GM19324 (cell line): ENCODE measurements around the gene EIF4A3.

Experiments
- ATAC-seq: cut with Tn5 transposase; IDR thresholded peaks from one replicate; pipeline ENCODE4 v1.9.1; 2021; ENCODE audit warnings: mild to moderate bottlenecking, moderate library complexity; ENCODE audit not compliant: unreplicated experiment, low FRiP score

Gene EIF4A3

DNA sequence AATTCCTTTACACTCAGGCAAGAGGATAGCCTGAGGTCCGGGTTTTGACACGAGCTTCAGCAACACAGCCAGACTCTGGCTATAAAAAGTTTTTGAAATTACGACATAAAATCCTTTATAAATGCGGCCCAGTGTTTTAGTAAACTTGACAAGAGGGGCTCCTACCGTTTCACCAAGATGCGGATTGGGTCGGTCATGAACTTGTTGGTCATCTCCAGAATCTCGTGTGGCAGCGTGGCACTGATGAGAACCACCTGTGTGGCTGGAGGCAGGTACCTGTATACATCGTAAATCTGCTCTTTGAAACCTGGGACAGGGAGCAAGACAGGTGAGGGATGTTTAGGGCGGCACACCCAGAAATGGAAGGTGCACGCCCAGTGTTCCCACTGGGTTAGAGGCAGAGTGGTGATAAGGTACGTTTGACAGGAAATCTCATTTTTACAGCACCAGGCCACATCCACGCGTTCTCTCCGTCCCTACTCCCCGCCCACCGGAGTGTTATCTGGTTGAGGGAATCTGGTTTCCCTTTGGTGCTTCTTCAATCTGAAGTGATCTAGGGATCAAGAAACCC is 8.0 kb downstream of the EIF4A3 start:
- no peak for ATAC-seq

DNA sequence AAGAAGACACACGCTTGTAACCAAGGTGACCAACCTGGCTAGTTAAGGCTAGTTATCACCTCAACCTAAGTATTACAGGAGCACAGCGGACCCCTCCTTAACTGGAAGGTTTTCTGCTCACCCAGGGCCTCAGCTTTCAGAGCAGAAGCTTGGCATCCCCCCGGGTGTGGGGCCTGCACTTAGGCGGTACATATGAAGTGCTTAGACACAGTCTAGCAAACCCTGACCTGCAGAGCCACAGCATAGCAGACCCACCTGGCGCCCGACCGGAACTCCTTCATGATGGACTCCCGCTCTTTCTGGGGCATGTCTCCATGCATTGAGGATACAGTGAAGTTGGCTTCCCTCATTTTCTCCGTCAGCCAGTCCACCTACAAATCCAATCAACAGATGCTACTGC is 9.8 kb downstream of the EIF4A3 start:
- no peak for ATAC-seq

DNA sequence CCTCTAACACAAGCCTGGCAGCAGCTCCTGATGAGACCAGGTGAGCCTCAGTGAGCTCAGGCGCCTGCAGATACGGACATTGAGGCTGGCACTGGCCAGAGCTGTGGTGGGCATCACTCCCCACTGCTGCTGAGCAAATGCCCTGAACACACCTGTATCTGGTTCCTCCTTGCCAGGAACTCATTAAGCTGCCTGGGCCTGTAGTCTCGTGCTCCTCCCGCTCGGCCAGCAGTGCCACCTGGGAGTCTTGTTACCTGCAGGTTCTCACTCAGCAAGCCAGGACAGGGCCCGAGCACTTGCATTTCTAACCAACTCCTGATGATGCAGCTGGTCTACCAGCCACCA is 13.3 kb downstream of the EIF4A3 start:
- no peak for ATAC-seq

DNA sequence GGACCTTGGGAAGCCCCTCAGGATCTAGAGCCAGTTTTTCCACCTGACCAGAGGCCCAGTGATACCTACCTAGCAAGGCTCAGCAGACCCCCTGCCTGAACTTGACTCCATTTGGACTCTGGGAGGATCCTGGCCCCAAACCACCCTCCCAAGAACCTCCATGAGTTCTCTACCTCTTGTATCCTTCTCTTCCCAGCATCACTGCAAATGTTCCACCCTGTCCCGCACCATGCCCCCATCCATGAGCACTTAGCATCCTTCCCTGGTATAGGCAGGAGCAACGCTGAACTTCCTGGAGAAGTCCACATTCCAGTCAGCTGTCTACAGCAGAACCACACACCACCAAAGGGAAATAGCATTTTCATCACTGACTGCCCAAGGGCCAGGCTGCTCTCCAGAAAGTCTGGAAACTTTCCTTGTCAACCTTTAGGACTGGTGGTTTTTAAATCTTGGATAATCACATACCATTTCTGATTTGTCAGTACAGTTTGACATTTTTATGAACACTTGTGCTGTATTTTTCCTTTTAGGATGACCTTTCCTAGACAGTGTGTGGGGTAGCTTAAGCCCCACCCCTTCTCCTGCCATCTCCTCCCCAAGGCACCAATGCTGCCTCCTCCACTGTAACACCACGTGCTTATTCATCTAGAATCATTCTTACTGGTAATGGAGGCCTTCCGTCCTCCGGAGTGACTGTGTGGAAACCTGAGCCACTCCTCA is 13.9 kb downstream of the EIF4A3 start:
- ATAC-seq = no peak

DNA sequence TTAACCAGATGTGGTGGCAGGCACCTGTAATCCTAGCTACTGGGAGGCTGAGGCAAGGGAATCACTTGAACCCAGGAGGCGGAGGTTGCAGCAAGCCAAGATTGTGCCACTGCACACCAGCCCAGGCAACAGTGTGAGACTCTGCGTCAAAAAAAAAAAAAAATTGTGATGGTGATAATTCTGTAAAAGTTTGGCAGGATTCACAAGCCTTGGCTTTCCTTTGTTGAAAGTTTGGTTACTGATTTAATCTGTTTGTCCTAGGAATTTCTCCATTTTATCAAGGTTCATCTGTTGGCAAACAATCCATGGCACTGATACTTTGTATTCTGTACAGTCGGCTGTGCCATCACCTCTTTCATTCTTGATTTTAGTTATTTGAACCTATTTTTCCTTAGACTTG is 15.9 kb downstream of the EIF4A3 start:
- no peak for ATAC-seq

DNA sequence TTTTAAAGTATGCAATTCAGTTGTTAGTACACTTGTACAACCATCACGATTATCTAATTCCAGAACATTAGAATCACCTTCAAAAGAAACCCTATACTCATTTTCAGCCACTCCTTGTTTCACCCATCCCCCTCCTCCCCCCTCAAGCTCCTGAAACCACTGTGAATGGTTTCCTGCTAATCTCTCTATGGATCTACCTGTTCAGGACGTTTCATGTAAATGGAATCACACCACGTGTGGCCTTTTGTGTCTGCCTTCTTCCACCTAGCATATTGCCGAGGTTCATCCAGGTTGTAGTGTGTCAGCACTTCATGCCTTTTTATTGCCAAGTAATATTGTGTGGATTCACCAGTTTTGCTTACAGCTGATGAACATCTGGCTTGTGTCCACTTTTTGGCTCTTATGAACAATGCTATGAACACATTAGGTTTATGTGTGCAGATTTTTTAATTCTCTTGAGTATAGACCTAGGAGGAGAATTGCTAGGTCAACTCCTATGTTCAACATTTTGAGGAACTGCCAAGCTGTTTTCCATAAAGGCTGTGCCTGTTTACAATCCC is 17.8 kb downstream of the EIF4A3 start:
- ATAC-seq = no peak

DNA sequence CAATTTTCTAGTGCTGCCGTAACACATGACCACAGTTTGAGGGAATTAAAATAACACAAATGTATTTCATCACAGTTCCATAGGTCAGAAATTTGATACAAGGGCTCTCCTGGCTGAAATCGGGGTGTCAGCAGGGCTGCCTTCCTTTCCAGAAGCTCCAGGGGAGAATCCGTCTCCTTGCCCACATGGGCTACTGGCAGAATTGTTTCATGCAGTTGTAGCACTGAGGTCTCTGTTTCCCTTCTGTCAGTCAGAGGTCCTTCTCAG is 20.5 kb downstream of the EIF4A3 start:
- ATAC-seq = no peak

DNA sequence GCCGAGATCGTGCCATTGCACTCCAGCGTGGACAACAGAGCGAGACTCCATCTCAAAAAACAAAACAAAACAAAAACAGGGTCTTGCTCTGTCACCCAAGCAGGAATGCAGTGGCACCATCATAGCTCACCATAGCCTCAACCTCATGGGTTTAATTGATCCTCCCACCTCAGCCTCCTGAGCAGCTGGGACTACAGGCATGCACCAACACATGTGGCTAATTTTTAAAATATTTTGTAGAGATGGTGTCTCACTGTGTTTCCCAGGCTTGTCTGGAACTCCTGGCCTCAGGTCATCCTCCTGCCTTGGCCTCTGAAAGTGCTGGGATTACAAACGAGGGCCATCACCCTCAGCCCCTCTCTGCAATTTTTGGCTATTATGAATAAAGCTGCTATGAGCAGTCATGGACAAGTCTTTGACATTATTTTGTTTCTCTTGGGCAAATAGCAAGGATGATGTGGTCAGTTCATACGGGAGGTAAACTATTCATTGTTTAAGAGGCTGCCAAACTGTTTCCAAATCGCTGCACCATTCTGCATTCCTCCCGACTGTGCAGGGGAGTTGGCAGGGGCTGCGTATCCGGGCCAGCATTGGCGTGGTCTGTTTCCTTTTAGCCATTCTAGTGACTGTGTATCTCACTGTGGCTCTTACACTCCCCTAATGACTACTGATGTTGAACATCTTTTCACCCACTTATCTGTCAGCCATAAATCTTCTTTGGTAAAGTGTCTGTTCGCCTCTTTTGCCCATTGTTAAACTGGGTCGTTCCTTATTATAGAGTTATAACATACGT is 21.1 kb downstream of the EIF4A3 start:
- no peak for ATAC-seq

DNA sequence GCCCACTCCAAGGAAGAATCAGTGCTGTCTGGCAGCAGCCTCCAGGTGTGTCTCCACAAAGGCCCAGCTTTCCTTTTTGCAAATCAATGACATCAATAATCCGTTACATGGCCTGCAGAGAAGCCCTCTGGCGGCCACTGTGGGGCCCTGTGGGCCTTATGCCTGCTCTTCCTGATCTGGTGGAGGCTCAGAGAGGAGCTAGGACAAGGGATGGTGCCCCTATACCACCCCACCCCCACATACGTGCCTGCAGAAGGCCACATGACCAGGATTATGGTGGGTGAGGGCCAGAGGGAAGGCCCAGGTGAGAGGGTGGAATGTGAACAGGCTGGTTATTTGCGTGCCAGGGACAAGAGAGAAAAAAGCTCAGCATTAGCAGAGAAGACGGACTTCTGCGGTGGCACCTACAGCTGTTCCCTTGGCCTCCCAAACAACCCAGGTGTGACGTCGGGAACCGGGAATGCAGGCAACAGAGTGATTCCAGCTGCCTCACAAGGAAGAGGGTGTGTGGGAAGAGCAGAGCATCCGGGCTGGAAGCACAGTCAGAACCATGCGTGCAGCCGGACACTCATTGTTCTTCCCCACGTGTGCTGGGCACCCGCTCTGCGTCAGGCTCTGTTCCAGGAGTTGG is 22.5 kb downstream of the EIF4A3 start:
- ATAC-seq = no peak

DNA sequence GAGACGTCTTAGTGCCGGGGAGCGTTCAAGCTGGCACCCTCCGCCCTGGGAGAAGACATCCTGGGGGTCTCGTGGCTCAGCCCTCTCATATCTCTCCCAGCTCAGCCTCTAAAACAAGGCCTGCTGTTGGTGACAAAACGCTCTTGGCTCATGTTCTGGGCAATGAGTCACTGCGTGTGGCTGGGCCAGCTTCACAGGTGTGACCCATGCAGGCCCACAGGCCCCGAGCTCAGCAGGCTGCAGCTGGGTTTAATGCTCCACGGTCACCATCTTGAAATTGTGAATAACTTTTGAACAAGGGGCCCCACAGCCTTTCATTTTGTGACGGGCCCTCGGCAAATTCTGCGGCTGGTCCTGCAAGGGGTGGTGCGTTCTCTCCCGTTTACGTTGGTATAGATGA is 23.1 kb downstream of the EIF4A3 start:
- no peak for ATAC-seq

DNA sequence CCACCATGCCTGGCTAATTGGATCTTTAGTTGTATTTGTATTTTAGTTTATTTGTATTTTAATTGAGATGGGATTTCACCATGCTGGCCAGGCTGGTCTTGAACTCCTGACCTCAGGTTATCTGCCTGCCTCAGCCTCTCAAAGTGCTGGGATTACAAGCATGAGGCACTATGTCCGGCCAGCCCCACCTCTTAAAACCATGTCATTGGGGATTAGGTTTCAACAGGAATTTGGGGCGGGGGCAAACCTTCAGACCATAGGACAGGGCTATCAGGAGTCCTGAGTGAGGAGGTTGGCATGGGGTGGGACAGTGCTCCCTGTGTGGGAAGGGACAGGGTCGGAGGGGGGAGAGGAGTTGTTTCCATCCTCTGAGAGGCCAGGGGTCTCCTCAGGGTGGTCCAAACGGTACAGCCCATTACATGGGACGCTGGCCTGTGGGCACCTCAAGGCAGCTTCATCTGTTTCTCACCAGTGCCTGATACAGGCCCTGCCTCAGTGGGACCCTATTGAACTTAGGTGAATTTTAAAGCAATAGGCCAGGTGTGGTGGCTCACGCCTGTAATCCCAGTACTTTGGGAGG is 23.9 kb downstream of the EIF4A3 start:
- no peak for ATAC-seq

DNA sequence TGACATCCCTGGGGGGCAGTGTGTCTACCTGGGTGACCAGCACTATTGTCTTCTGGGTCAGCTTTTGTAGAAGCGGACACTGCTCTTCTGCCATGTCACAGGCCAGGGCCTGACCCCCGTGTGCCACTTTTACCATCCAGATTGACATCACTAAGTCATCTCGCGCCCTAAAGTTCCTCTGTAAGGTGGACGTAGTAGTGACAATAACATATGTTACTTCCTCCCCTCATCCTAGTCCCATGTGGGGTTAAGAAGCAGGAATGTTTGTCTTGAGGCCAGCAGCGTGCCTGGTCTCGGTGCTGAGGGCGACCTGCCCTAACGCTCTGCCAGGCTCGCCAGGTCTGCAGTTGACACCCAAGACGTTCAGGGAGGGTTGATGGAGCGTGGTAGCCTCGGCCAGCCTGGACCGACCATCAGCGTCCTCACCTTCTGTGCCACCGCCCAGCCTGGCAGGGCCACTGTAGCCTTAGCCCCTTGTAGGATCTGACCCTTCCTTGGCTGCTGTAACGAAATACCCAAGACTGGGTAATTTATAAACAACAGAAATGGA is 24.8 kb downstream of the EIF4A3 start:
- ATAC-seq = no peak

DNA sequence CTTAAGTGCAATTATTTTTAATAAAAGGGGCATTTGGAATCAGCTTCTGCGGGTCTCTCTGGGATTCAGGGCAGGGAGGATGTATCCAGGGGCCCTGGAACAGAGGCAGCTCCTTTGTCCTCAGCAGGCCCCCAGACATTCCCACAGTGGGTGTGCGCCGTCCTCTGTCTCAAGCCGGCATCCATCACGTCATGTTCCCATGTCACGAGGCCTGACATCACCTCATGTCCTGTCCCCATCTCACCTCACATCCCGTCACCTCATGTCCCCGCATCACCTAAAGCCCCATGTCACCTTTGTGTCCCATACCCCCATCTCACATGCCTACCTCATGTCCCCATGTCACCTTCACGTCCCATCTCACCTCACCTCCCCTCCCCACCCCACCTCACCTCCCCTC is 27.1 kb downstream of the EIF4A3 start:
- no peak for ATAC-seq

DNA sequence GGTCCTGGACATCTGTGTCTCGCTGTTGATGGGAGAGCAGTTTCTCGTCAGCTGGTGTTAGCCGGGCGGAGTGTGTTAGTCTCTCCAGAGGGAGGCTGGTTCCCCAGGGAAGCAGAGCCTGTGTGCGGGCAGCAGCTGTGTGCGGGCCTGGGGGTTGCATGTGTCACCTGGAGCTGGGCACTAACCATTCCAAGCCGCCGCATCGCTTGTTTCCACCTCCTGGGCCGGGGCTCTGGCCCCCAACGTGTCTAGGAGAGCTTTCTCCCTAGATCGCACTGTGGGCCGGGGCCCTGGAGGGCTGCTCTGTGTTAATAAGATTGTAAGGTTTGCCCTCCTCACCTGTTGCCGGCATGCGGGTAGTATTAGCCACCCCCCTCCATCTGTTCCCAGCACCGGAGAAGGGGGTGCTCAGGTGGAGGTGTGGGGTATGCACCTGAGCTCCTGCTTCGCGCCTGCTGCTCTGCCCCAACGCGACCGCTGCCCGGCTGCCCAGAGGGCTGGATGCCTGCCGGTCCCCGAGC is 27.6 kb downstream of the EIF4A3 start:
- no peak for ATAC-seq

DNA sequence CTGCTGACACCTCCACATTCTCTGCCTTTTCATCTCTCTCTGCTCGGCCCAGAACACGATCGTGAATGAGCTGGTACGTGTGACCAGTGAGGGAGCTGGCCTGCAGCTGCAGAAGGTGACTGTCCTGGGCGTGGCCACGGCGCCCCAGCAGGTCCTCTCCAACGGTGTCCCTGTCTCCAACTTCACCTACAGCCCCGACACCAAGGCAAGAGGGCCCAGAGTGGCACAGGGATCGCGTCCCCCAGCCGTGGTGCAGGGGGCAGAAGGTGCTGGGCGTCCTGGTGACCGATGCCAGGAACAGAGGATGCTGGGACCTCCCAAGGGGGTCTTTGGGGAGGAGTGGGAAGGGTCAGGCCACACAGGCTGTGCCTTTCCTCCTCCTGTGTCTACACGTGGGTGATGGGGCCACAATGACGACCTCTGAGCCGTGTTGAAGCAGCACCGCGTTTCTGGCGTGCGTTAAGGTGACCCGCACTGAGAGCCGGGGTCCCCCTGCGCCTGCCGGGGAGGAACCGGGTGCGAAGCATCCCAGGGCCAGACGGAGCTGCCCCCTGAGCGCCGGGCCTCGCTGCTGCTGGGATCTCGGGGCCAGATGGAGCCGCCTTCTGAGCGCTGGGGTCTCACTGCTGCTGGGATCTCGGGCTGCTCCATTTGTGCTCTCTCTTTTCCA is 28.2 kb downstream of the EIF4A3 start:
- no peak for ATAC-seq

DNA sequence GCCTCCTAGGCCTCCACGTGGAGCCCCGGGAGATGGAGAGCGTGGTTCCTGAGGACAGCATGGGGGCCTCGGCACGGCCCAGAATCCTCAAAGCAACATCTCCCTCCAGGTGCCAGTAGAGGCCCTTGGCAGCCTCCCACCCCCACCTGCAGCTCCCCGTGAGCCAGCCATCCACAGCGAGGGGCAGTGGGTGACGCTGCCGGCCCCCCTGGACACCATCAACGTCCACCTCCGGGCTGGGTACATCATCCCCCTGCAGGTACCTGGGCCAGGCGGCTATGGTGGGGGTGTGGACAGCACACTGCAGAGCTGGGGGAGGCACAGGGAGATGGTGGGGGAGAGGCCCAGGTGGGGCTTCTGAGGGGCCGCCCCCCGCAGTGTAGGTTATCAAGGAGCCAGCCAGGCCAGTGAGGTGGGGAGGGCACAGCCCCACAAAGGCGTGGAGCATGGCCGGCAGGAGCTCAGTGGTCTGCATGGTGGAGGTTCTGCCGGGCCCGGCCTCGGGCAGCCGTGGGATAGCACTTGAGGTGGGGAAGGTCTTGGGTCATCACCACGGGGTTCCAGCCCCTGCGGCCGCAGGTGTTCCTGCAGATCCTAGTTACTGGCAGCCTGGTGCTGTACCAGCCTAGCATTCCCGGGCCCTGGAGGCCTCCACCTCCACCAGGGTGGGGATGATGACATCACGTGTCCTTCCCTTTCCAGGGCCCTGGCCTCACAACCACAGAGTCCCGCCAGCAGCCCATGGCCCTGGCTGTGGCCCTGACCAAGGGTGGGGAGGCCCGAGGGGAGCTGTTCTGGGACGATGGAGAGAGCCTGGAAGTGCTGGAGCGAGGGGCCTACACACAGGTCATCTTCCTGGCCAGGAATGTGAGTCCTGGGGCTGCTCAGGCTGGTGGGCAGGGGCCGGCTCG is 29.2 kb downstream of the EIF4A3 start:
- no peak for ATAC-seq

DNA sequence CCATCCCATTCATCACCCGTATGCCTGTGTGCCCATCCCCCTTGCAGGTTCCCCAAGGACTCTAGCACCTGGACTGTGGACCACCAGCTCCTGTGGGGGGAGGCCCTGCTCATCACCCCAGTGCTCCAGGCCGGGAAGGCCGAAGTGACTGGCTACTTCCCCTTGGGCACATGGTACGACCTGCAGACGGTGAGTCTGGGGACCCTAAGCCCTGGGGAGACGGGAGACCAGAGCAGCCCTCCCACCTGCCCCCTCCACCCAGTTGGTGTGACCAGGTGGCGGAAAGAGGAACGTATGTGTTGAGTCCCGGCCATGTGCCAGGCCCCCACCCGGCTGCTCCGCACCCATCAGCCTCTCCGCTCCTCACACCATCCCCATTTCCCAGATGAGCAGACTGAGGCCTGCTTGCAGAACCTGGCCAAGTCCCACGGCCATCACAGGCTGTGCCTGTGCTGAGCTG is 30.0 kb downstream of the EIF4A3 start:
- no peak for ATAC-seq

DNA sequence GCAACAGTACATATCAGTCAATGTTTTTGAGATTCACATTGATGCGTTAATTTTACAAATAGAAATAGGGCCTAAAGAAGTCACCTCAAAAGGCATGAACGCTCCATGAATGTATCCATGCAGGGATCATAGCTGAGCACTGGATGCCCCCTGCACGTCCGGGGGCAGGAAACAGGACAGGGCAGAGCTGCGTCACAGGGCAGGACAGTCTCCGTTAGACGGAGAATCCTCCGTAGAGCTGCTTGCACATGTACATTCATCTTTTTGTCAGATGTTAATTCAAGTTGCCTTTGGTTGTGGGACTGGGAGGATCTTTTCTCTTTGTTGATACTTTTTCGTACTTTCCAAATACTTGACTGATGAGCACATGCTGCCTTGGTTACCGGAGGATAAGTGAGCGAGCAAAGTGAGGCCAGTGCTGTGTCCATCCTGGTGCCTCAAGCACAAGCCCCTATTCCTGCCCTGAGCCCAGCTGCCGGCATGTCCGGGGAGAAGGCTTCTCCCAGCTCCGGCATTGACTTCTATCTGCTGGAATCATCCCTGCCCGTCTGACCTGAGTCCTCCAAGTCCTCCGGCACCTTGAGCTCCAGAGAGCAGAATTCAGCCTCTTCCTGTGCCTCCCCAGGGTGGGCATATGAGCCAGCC is 30.5 kb downstream of the EIF4A3 start:
- ATAC-seq = no peak
